Stimulated activated naive B cell treated with anti-CD40 and anti-IgM and Interleukin-4, amounts not matched to agents 10 μg/mL and 1 μg/mL and 100 μg/mL, for 72 hours (primary cell): Measurements from ENCODE around the gene MFN2.

Experiments used
- ATAC-seq, 2 donors: fragments of 150-1000 bp; cut with Tn5 transposase; replicated peaks; 2 replicates each; pipeline ENCODE4 v1.10.0; 2021; ENCODE audit warnings: moderate library complexity in 1 of 2
- DNase-seq: peaks from one replicate; pipeline ENCODE4 v3.0.0; 2021
- H3K27ac Mint-ChIP-seq: one replicate; pipeline ENCODE4 v1.8.0; 2022; ENCODE audit warnings: mild to moderate bottlenecking, mixed read lengths
- H3K27me3 Mint-ChIP-seq, 2 donors: one replicate each; pipeline ENCODE4 v1.8.0; 2022; ENCODE audit warnings: mixed read lengths in 2 of 2
- H3K36me3 Mint-ChIP-seq, 2 donors: one replicate each; pipeline ENCODE4 v1.8.0; 2022; ENCODE audit warnings: mixed read lengths in 2 of 2, mild to moderate bottlenecking in 1 of 2
- H3K4me1 Mint-ChIP-seq, 2 donors: one replicate each; pipeline ENCODE4 v1.8.0; 2022; ENCODE audit warnings: mixed read lengths in 2 of 2, mild to moderate bottlenecking in 1 of 2
- H3K4me3 Mint-ChIP-seq, 2 donors: one replicate each; pipeline ENCODE4 v1.8.0; 2022; ENCODE audit warnings: mild to moderate bottlenecking in 2 of 2, mixed read lengths in 2 of 2, moderate library complexity in 1 of 2
- H3K9me3 Mint-ChIP-seq, 2 donors: one replicate each; pipeline ENCODE4 v1.8.0; 2022; ENCODE audit warnings: mixed read lengths in 2 of 2, mild to moderate bottlenecking in 1 of 2

MFN2 gene

GRCh38 chr1:12060500-12060899, 80.3 kb downstream of the MFN2 start:
- H3K27me3 Mint-ChIP-seq = peaks cover 32 to 41% of the 10 kb centered on the region in 2 donors
- no peak for ATAC-seq
- peaks cover 45 to 64% of the 10 kb centered on the region in 2 donors for H3K4me1 Mint-ChIP-seq
- no peak overlapping the region for H3K4me3 Mint-ChIP-seq
- H3K9me3 Mint-ChIP-seq = peaks cover 0 to 2% of the 10 kb centered on the region in 2 donors
- no peak for DNase-seq
- H3K36me3 Mint-ChIP-seq = no peaks in the 10 kb centered on the region
- H3K27ac Mint-ChIP-seq = no peak overlapping the region
